SHP77 (cell line): Measurements from ENCODE around the gene CRY2.
A peak's percentile ranks its signal among the peaks of the same experiment; 100 is the strongest.
"Not testable (repeated sequence)": the region's sequence is repeated elsewhere in the genome, so short reads cannot be mapped to it uniquely, and the experiment has no call there.

Experiments
- DNase-seq, 2 experiments: peaks; one replicate each; lab custom pipeline; 2025; lab: John Stamatoyannopoulos, UW

Gene CRY2

DNA sequence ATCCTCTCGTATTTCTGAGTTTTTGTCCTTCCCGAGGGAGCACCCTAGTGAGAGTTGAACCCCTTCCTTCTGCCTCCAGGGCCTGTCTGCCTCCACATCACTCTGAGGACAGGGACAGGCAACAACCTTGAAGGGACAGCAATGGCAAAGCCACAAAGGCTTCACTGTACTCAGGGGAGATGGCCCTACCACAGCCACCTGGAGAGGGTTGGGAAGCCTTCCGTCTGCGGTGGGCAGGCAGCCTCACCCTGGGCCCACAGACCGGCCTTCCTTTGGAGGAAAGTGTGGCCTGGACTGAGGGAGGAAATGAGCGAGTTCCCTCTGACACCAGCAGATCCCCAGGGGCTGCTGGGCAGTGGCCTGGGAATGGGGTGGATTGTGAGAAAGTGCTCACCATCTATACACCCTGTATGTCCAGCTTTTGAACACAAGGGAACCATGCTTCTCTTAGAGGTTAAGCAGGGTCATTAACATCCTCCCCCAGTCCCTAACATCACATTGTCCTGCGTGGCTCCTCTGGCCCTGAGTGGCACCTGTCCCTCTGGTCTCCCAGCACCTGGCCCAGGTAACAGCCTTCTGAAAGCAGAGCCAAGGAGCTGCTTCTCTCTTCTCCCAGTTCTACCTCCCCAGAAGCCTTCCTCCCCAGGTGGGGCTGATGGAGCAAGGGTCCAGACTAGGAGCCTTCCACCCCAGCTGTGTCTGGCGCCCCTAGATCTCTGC, 35.5 kb upstream of the CRY2 start:
- DNase-seq, result no peak

DNA sequence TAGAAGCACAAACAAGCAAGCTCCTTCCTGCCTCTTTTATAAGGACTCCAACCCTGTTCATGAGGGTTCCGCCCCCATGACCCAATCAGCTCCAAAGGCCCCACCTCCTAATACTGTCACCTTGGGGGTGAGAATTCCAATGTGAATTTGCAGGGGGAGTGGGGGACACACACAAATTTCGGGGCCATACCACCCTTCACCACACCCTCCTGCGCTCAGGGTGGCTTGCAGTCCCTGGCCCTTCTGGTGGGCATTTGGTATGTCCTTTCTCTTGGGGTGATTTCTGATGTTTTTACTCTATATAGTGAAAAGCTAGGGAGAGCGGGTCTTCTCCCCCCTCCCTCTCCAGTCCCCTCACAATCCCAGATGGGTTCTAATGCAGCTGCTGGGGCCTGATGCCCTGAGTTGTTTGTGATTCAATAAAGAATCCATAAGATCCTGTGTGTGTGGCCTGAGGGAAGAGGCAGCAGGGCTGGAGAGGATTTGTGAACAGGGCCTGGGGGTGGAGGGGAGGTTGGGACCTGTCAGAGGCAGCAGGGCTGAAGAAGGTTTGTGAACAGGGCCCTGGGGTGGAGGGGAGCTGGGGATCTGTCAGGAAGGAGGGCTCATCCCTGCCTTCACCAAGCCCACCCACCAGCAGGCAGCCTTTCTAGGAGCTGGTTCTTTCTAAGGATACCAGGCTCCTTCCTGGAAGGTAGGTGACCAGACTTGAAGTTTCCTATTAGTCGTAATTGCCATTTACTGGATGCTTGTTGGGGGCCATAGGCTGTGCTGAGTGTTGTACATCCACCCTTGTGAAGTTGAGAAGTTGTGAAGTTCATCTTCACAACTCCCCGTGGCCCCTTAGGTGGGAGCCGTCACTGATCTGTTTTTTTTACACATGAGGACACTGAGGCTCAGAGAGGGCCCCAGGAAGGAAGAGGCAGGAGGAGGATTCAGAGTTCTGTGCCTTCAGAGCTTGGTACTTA, 34.4 kb upstream of the CRY2 start:
- DNase-seq, result no peak

DNA sequence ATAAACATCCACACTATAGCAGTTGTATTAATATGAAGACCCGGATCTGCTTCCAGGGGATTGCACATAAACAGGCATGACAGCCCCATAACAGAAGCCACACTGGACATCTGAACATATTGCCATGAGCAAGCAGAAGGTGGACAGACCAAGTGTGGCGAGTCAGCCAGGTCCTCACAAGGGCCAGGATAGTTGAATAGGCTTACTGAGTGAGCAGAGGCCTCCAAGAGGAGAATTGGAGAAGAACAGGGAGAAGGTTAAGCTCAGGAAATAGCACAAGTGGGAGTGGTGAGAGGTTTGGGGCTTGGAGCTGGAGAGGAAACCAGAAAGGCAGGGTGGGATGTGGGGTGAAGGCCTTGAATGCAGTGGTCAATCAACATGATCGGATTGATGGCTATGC, 31.5 kb upstream of the CRY2 start:
- peak; percentile 13 to 32 for DNase-seq

DNA sequence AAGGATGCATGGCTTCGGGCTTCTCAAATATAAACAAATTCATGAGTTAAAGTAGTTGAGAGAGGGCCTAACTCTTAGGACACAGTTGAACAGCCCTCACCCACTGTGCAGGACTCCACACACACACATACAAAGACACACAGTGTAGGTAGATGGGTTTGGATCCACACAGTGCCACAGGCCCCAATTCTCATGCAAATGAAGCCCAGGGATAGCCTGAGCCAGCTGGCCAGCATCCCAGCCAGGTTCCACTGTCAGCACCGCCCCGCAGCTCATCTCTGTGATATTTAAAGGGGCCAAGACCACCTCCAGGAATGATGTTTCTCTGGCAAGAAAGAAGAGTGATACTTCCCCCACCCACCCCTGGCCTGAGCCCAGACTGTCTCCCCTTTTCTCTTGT, 30.7 kb upstream of the CRY2 start:
- peak in 1 of 2 experiments; percentile 6 for DNase-seq

DNA sequence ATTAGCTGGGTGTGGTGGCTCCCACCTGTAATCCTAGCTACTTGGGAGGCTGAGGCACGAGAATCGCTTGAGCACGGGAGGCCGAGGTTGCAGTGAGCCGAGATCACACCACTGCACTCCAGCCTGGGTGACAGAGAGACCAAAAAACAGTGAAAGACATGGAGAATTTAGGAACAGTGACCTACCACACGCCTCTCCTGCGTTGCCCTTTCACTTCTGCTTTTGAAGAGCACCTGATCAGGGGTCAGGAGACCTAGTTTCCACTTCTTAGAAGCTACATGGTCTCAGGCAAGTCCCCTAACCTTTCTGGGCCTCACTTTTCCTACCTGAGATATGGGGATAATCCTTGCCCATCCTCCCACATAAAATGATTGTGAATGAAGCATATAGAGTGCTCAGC, 30.1 kb upstream of the CRY2 start:
- DNase-seq, result no peak

DNA sequence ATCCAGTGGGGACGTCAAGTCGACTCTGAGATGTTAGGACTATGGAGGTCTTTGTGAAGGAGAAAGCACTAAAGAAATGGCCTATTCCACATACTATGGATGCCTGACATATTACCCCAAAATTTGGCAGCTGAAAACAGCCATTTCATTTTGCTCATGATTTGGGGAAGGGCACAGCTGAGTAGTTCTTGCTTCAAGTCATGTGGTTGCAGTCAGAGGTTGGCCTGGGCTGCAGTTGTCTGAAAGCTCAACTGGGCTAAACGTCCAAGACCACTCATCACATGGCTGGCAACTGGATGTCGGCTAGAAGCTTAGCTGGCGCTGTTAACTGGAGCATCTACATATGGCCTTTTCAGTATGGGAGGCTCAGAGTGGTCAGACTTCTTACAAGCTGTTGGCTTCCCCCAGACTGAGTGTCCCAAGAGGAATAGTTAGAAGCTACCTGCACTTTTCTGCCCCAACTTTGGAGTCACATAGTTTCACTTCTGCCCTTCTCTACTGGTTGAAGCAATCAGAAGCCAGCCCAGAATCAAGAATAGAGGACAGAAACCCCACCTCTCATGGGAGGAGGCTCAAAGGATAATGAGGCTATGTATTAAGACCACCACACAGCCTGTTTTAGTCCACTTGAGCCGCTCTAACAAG, 28.2 kb upstream of the CRY2 start:
- no peak for DNase-seq

DNA sequence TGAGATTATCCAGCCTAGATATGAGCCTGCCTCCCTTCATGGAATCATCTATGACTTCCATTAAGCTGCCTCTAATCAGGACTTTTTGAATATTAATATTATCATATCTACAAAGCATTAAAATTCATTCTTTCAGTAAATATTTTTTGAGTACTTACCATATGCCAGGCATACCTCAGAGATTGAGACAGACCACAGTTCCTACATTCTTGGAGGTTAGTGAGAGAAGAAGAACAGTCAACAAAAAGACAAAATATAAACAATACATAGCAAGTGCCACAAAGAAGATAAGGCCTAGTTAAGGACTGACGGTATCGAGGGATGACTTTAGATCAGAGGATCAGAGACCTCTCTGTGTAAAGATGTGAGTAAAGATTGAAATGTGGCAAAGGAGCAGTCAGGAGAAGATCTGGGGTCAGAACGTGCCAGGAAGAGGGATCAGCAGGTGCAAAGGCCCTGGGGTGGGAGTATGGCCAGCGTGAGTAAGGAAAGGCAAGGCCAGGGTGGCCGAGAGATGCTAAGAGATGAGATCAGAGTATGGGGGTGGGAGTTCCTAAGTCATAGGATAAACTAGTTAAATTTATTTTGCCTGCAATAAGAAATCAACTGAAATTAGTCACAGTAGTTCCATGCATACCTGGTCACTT, 26.9 kb upstream of the CRY2 start:
- DNase-seq, result no peak

DNA sequence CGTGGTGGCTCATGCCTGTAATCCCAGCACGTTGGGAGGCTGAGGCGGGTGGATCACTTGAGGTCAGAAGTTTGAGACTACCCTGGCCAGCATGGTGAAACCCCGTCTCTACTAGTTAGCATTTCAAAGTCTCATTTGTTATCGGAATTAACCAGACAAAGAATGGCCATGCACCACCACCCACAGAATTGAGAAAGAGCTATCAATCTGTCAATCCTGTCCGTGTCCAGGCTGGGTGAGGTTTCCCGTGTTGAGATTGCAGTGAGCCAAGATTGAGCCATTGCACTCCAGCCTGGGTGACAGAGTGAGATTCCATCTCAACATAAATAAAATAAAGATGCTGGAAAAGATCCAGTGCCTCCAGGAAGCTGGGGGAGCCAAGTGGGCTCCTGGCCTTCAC, 20.8 kb upstream of the CRY2 start:
- DNase-seq, result not testable (repeated sequence)

DNA sequence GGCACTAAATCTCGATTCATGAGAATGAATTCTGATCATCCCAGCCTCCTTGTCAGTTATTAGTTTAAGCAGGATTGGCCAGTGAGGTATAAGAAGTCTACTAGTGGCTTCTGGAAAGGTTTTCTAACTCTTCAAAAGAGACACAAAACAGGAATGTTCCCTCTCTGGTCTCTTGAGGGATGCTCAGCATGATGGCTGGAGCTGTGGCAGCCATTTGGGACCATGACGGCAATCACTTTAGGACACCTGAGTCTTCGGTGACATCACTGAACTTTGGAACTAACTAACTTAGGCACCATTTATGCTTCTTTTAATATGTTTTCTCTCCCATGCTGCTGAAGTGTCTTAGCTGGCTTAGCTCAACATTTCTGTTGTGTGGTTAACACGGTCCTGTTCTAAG, 20.2 kb upstream of the CRY2 start:
- DNase-seq, result no peak

DNA sequence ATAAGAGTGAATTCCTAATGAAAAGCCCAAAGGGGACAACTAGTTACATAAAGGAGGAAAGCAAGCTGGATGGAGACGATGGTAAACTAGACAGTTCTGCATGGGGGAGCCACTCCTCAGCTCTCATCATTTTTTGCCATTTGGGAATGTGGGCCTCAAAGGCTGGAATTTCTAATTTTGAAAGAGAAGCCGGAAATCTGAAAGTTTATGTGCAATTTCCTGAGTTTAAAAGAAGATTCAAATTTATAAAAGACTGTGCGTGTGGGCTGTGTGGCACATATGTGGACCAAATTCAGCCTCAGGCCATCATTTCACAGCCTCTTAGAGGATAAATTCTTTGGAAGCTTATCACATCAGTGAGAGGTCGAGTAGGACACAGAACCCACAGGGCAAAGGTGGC, 18.3 kb upstream of the CRY2 start:
- no peak for DNase-seq

DNA sequence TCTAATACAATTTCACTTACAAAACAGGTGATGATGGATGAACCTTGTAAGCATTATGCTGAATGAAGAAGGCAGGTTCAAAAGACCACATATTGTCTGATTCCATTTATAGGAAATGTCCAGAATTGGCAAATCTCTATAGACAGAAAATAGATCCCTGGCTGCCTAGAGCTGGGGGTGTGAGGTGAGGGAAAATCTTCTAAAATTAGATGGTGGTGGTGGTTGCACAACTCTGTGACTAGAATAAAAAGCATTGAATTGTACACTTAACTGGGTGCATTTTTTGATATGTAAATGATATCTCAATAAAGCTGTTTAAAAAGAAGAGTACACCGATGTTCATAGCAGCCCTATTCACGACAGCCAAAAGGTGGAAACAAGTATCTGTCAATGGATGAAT, 16.7 kb upstream of the CRY2 start:
- DNase-seq, result no peak

DNA sequence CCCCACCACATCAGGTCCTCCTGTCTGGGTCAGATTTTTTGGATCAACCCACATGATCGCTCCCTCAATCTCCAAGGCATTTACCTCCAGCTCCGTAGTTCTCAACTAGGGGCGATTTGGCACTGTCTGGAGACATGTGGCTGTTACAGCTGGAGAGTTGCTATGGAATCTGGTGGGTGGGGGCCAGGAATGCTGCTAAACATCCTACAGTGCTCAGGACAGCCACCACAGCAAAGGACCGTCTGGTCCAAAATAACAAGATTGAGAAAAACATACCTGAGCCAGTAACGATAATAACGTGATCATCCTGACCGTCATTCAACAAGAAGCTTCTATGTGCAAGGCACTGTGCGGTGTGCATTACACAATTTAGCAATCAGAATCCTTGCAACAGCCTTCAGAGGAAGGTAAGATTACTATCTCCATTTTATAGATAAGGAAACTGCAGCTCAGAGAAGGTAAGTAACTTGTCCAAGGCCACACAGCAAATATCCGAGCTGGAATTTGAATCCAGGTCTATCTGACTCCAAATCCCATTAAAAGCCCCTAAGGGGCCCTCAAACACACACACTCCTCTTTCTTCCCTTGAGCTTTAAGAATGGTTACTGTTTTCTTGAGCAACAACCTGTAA, 14.3 kb upstream of the CRY2 start:
- DNase-seq, result no peak

DNA sequence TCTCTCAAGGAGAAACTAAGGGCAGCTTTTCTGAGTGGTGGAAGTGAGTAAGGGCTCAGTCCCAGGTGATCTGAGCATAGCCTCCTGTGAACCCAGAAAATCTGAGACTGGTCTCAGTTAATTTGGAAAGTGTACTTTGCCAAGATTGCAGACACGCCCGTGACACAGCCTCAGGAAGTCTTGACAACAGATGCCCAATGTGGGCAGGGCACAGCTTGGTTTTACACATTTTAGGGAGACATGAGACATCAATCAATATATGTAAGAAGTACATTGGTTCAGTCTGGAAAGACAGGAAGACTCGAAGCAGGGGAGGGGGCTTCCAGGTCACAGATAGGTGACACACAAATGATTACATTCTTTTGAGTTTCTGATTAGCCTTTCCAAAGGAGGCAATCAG, 13.5 kb upstream of the CRY2 start:
- no peak for DNase-seq

DNA sequence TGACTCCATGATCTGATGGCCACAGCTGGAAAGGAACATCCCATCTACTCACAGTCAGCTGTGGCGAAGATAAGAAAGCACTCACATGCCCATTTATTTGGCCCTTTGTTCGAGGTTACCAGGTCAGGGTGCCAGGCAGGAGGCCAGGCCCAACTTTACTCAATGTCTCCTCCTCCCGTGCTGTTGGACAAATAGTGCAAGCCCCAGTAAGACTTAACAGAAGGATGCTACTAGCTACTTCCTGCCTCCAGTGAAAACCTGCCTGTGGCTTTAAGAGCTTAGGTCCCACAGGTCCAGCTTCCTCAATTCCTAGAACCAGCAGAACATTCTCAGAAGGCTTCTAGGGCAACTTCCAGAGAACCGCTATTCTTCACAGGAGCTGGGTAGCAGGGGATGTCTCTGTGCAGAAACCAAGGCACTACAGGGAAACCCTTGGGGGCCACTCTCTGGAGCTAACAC, 12.9 kb upstream of the CRY2 start:
- DNase-seq, result no peak

DNA sequence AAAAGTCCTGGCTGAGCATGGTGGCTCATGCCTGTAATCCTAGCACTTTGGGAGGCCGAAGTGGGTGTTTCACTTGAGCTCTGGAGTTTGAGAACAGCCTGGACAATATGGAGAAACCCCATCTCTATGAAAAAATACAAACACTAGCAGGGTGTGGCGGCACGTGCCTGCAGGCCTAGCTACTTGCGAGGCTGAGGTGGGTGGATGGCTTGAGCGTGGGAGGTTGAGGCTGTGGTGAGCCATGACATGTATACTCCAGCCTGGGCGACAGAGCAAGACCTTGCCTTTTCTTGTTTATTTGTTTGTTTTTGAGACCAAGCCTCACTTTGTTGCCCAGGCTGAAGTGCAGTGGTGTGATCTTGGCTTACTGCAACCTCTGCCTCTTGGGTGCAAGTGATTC, 8.1 kb upstream of the CRY2 start:
- no peak for DNase-seq

DNA sequence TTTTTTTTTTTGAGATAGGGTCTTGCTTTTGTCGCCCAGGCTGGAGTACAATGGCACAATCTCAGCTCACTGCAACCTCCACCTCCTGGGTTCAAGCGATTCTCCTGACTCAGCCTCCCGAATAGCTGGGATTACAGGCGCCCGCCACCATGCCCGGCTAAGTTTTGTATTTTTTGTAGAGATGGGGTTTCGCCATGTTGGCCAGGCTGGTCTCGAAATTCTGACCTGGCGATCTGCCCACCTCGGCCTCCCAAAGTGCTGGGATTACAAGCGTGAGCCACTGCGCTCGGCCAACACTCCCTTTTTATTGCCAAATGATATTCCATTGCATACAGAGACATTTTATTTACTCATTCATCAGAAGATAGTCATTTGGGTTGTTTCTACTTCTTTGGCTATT, 7.0 kb upstream of the CRY2 start:
- not testable (repeated sequence) for DNase-seq

DNA sequence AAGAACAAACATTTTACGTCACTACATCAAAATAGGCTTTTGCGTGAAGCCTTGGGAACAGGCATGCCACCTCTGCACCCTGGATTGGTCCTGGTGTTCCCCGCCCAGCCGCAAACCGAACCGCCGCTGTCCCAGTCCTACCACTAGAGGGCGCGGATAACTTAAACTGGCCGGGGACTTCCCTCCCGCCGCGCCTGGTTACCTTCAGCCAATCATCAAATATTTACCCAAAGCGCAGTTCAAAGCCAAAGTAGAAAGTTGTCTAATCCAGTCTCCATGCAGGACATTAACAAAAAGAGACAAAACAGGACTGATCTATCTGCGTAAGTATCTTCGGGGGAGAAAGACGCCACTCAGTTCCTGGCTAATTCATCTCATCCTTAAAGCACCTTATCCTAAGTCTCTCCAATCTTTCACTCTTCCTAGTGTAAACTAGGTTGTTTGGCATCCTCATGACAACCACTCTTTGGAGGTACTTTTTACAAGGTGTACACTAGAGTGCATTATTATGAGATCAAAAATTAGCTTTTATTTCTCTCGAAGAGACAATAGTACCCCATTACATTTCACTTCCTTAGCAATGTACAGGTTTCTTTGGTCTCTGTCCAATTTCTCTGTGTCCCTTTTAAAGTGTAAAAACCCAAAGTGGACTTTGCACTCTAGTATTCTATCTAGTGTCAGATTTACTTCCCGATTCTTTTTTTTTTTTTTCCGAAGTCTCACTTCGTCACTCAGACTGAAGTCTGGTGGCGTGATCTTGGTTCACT, 3.9 kb upstream of the CRY2 start:
- peak; percentile 78 to 84 for DNase-seq

DNA sequence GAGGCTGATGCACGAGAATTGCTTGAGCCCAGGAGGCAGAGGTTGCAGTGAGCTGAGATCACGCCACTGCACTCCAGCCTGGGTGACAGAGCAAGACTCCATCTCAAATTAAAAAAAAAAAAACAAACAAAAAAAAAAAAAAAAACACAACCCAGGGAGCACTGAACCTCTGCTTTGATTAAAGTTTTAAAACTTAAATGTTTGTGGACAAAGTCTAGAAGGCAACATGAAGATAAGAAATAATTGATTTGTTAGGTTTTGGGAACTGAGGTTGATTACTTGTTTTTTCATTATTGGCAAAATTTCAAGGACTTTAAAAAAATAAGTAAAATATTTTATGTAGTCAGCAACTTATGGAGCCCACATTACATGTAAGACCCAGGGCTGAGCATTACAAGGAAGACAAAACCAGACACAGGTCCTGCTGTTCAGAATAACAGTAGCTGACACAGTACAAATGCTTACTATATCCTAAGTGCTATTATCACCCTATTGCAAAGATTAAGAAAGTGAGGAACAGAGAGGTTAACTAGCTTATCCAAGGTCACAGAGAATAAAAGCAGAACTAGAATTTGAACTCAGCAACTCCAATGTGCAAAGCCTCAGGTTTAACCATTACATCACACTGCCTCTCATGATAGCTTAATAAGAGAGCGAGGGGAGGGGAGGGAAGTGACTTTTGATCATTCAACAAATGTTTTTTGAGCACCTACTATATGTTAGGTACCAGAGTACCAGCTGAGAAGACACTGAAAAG, 2.3 kb upstream of the CRY2 start:
- DNase-seq, result no peak

DNA sequence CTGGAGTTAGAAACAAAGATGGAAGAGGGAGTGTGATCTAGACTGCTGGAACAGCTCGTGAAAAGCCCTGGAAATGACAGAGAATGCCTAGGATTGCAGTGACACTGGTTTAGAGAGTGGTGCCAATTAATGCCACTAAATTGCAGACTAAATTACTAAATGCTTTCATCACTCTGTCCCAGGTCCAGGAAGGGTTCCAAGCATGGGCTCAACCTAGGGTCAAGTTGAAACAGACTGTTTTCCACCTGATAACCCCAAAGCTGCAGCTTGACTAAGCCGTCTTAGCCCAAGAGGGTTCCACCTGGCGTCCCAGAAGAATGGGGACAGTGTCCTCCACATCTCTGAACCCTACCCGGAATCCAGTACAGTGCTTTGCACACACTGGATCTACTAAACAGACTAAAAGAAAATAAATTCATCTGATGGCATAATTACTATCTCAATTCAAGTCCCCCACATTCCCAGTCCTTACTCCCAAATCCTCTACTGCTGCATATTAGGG, 1.1 kb upstream of the CRY2 start:
- DNase-seq, result no peak

DNA sequence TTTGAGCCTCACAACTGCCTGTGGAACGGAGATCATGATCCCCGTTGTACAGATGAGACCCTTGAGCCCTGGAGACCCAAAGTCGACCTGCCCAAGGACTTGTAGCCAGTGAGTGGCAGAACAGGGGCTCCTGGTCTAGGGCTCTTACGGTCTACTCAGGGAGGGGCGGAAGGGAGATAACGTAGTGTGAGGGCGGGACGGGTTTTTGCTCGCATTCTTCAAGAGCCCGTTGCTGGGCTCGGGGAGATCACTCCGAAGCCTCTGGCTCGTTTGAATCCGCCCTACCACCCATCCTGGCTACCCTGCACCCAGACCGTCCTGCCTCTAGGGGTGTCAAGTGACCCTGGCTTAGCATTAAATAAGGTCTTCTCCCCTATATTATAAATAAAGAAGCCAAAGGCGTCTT, 639 bp downstream of the CRY2 start:
- DNase-seq, result peak; percentile 49 to 57
